ENCODE data around the gene PLEKHH1. TPM values are rescaled to one million over a fixed set of nuclear protein-coding genes. Genes with fewer than 3 reads are reported as not detected.

The PLEKHH1 gene
- total and polyA plus RNA-seq, 2 of the 8 experiments (the other 6 are each of a cell fraction or from before 2014, with no cell fraction given), result 28.3 to 33.3 TPM

- H3K14ac ChIP-seq (ENCODE audit: insufficient read length), result no peak overlapping the region
- peak overlapping the region; percentile 69 to 81 for H3K4me2 ChIP-seq (ENCODE audit: insufficient read depth in 1 of 2, low read depth in 2 of 2, low read length in 2 of 2)
- no peaks in the 10 kb centered on the region for H4K20me1 ChIP-seq (replicated peaks in 1 of 2; ENCODE audit: control insufficient read depth in 1 of 2, insufficient read depth in 2 of 2, low read length in 2 of 2)
- no peaks in the 10 kb centered on the region; a peak in 1 of 8 replicates for H3K36me3 ChIP-seq (ENCODE audit: control insufficient read depth in 2 of 4, insufficient read depth in 4 of 4, low read length in 3 of 4)
- CTCF ChIA-PET (ENCODE audit: partially characterized antibody), result interaction anchor here (1.0 to 43.6 kb wide), 8 partner anchors 9 to 172 kb away, joined by 3 to 924 read pairs (median 6); no protein-coding TSS in a partner anchor
- H2AFZ ChIP-seq (ENCODE audit: low read length), result no peak overlapping the region
- no peaks in the 10 kb centered on the region; the same call in 1 of the 2 replicates for H3K79me1 ChIP-seq (ENCODE audit: low read depth, low read length)
- H3K4me3 ChIP-seq (ENCODE audit: extremely low read depth in 1 of 4, insufficient read depth in 2 of 4, low read depth in 3 of 4, low read length in 4 of 4), result peak overlapping the region; percentile 57 to 82 (median 64)
- H4K8ac ChIP-seq (ENCODE audit: extremely low read depth, insufficient read depth, low read length), result 0 out of 2 replicates have a peak overlapping the region, but pooled peaks have one; percentile 80
- peak overlapping the region; percentile 16 for H4K5ac ChIP-seq (ENCODE audit: insufficient read length, low read depth, low read length)
- WGBS, 2 experiments (ENCODE audit: extremely low coverage in 1 of 2, insufficient coverage in 1 of 2, insufficient read length in 1 of 2, insufficient replicate concordance in 2 of 2, low coverage in 1 of 2, low lambda C conversion rate in 2 of 2, missing lambda C conversion rate in 1 of 2), result 30% methylated on average over 15 of the region's 23 CpGs; no CpG with 5 or more reads in 1 of the 2 experiments
- no peak overlapping the region for H3K23ac ChIP-seq (ENCODE audit: insufficient read length)
- FAIRE-seq, result no peak
- H2AK5ac ChIP-seq (ENCODE audit: low read depth, low read length), result no peak overlapping the region
- peaks cover 4 to 8% of the 10 kb centered on the region in 2 experiments; a peak in 2 of 4 replicates for H3K79me2 ChIP-seq (ENCODE audit: control insufficient read depth in 1 of 2, insufficient read depth in 2 of 2, low read length in 2 of 2)
- H3K9ac ChIP-seq (replicated peaks in 1 of 4; ENCODE audit: extremely low read depth in 1 of 4, low read depth in 3 of 4, low read length in 3 of 4), result peak overlapping the region in 3 of 4 experiments; percentile 66 to 77 (median 75); a peak in 4 of 7 replicates
- no peak overlapping the region for H4K91ac ChIP-seq (replicated peaks; ENCODE audit: insufficient read length, low read length)
- H2BK12ac ChIP-seq (ENCODE audit: low read depth, low read length), result no peak overlapping the region
- H3K23me2 ChIP-seq (ENCODE audit: low read depth, low read length), result no peaks in the 10 kb centered on the region; the same call in 1 of the 2 replicates
- H3K18ac ChIP-seq (ENCODE audit: extremely low read depth, low read length), result no peak overlapping the region; the same call in 1 of the 2 replicates
- no peak overlapping the region for H2BK120ac ChIP-seq (replicated peaks; ENCODE audit: low read depth, low read length)
- H3K4ac ChIP-seq (replicated peaks; ENCODE audit: insufficient read length, low read depth, low read length), result no peak overlapping the region
- H3K56ac ChIP-seq (replicated peaks; ENCODE audit: insufficient read length, low read depth, low read length), result peak overlapping the region; percentile 37
- H2BK15ac ChIP-seq (ENCODE audit: low read length), result no peak overlapping the region
- TF ChIP-seq NRF1 (IDR thresholded peaks at IDR 0.05; ENCODE audit: low read depth, low read length), result no peak
- no peak for TF ChIP-seq SUZ12 (IDR thresholded peaks at IDR 0.05; ENCODE audit: low read length)
- no peak for TF ChIP-seq BCL11A (IDR thresholded peaks at IDR 0.05; ENCODE audit: low read depth in 2 of 2, low read length in 2 of 2)
- TF ChIP-seq YY1 (IDR thresholded peaks at IDR 0.05; ENCODE audit: low read depth, low read length), result no peak
- no peak for TF ChIP-seq HDAC2 (IDR thresholded peaks at IDR 0.05; ENCODE audit: borderline replicate concordance in 1 of 2, low read depth in 2 of 2, low read length in 2 of 2)
- TF ChIP-seq CREB1 (IDR thresholded peaks at IDR 0.05), result no peak
- TF ChIP-seq, protein P1, sequence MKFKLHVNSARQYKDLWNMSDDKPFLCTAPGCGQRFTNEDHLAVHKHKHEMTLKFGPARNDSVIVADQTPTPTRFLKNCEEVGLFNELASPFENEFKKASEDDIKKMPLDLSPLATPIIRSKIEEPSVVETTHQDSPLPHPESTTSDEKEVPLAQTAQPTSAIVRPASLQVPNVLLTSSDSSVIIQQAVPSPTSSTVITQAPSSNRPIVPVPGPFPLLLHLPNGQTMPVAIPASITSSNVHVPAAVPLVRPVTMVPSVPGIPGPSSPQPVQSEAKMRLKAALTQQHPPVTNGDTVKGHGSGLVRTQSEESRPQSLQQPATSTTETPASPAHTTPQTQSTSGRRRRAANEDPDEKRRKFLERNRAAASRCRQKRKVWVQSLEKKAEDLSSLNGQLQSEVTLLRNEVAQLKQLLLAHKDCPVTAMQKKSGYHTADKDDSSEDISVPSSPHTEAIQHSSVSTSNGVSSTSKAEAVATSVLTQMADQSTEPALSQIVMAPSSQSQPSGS (IDR thresholded peaks at IDR 0.05; ENCODE audit: low read length), result 0 out of 2 replicates have a peak, but pooled peaks have one; percentile 65
- TF ChIP-seq CBX5 (IDR thresholded peaks at IDR 0.05; ENCODE audit: low read depth, low read length), result no peak
- POLR2A ChIA-PET (ENCODE audit: partially characterized antibody), result interaction anchor here (0.8 to 5.5 kb wide), 12 partner anchors 8 to 230 kb away, joined by 3 to 37 read pairs (median 4); partner anchors contain the start of gene PLEK2
- no peak overlapping the region; the same call in 1 of the 2 replicates for H2BK5ac ChIP-seq (ENCODE audit: low read depth, low read length)
- H3K27me3 ChIP-seq (replicated peaks in 1 of 4; ENCODE audit: control insufficient read depth in 3 of 4, extremely low read depth in 1 of 4, insufficient read depth in 3 of 4, low read length in 3 of 4), result no peaks in the 10 kb centered on the region
- peaks cover 0 to 6% (median 2%) of the 10 kb centered on the region in 4 experiments; a peak in 4 of 7 replicates for H3K4me1 ChIP-seq (replicated peaks in 1 of 4; ENCODE audit: control insufficient read depth in 3 of 4, insufficient read depth in 4 of 4, low read length in 3 of 4)
- no peak for DNase-seq (ENCODE audit: low read depth in 1 of 2, low spot score in 2 of 2)
- no peak overlapping the region for H3K27ac ChIP-seq (ENCODE audit: low read depth, low read length)
- no peaks in the 10 kb centered on the region for H3K9me3 ChIP-seq (ENCODE audit: insufficient read depth in 2 of 2, low read depth in 1 of 2, low read length in 1 of 2)
- no peak overlapping the region for H2BK20ac ChIP-seq (ENCODE audit: low read length)
These were observed 488 bp upstream of the PLEKHH1 start for GRCh38 chr14:67532606-67532997.
